GM12872 (cell line): ENCODE results near the gene ISG15.

Source experiments
- CTCF ChIP-seq: IDR thresholded peaks from 3 replicates; pipeline ENCODE4 v1.5.1; 2011; ENCODE audit warnings: low read depth, mild to moderate bottlenecking, low read length, moderate library complexity; ENCODE audit not compliant: insufficient read depth

Gene ISG15

DNA sequence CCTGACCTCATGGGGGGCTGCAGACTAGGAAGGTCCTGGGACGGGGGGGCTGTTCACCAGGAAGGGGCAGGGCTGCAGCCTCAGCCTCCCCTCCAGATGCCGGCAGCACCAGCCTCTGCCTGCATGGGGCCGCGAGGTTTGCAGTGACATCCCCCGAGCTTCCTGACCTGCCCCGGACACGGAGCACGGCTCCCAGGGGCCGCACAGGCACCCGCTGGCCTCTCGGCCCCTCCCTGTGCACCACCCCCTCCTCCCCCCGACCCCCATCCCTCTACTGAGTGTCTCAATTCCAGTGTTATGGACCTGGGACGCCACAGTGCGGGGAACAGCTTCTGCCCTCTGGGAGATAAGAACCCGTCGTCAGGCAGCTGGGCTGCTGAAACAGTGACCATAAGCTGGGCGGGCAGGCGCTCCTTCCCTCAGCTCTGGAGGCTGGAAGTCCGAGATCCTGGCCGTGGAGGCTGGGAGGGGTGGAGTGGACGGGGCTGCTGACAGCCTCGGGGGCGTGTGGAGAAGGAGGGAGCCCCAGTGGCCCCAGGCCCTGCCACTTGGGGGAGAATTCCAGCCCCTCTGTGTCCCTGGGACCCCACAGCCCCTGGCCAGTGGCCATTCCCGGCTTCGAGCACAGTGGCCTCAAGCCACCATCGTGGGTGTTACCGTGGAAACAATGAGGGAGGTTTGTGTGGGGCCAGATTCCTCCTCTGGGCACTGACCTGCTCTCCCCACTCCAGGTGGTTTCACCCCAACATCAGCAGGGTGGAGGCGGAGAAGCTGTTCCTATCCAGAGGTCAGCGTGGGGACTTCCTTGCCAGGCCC, 49.3 kb downstream of the ISG15 start:
- TF ChIP-seq CTCF = no peak

DNA sequence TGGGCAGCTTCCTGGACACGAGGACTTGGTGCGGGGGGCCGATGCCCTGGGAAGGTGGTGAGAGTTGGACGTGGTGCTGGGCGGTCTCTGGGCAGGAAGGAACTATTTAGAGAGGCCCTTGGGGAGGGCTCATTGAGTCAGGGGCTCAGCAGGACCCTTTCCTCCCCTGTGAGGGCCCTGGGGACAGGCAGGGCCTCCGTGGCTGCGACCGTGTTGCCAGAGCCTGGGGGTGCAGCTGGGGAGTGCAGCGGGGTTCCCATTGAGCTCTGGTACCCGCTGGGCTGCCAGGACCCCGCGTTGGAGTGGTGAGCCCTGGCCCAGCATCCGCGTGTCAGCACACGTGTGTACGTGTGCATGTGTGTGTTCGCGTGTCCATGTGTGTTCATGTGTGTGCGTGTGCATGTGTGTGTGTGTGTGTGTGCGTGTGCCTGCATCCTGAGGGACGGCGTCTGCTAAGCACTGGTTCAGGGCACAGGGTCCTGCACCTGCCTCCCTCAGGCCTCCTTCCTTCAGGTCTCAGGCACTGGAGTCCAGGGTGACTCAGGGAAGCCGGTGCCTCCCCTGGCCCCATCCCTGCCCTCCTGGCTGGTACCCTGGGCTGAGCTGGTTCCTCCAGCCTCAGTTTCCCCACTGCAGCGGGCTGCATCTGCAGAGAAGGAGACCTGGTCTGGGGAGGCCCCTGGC, 50.1 kb downstream of the ISG15 start:
- no peak for TF ChIP-seq CTCF
